HepG2 (cell line): ENCODE data around the gene SYNJ2. TPM values are rescaled to one million over a fixed set of nuclear protein-coding genes. Genes with fewer than 3 reads are reported as not detected.

Experiments used
- CSRNP2 ChIP-seq: sonication (generic); formaldehyde crosslinking; conservative IDR thresholded peaks from 2 replicates; pipeline ENCODE4 v1.8.0; 2022; ENCODE audit warnings: low read depth, missing genetic modification reagents
- ERF ChIP-seq: IDR thresholded peaks from 2 replicates; pipeline ENCODE4 v1.6.1; 2018; ENCODE audit warnings: missing biosample characterization, missing genetic modification reagents
- HOXD1 ChIP-seq: sonication (generic); formaldehyde crosslinking; IDR thresholded peaks from 2 replicates; pipeline ENCODE4 v1.5.0; 2020; ENCODE audit warnings: missing genetic modification reagents
- KAT2B ChIP-seq: fragments of 150-350 bp; IDR thresholded peaks from 2 replicates; pipeline ENCODE4 v1.6.1; 2014; ENCODE audit warnings: low read depth, low read length, borderline replicate concordance
- NFRKB ChIP-seq: fragments of 450-650 bp; IDR thresholded peaks from 2 replicates; pipeline ENCODE4 v1.6.1; 2017
- NFYB ChIP-seq: sonication (generic); formaldehyde crosslinking; IDR thresholded peaks from 2 replicates; pipeline ENCODE4 v1.4.0; 2020; ENCODE audit warnings: missing genetic modification reagents
- PRPF4 ChIP-seq: fragments of 200-400 bp; formaldehyde crosslinking; IDR thresholded peaks from 2 replicates; pipeline ENCODE4 v1.6.1; 2016; ENCODE audit warnings: low read length, low read depth; ENCODE audit not compliant: poor library complexity, severe bottlenecking
- RBM22 ChIP-seq: fragments of 200-400 bp; formaldehyde crosslinking; optimal IDR thresholded peaks from 2 replicates; pipeline ENCODE3; 2017; ENCODE audit warnings: mild to moderate bottlenecking, low read length, moderate library complexity
- ZFY ChIP-seq: sonication (generic); formaldehyde crosslinking; IDR thresholded peaks from 2 replicates; pipeline ENCODE4 v1.4.0; 2020; ENCODE audit warnings: missing genetic modification reagents
- ZNF253 ChIP-seq: sonication (generic); formaldehyde crosslinking; IDR thresholded peaks from 2 replicates; pipeline ENCODE4 v1.8.0; 2022; ENCODE audit warnings: mild to moderate bottlenecking, missing genetic modification reagents, borderline replicate concordance
- ZNF605 ChIP-seq: sonication (generic); formaldehyde crosslinking; IDR thresholded peaks from 2 replicates; pipeline ENCODE4 v1.8.0; 2022; ENCODE audit warnings: mild to moderate bottlenecking, missing genetic modification reagents
- ZNF777 ChIP-seq: sonication (generic); formaldehyde crosslinking; IDR thresholded peaks from 2 replicates; pipeline ENCODE4 v1.4.0; 2020; ENCODE audit warnings: missing genetic modification reagents
- ZNF839 ChIP-seq: sonication (generic); formaldehyde crosslinking; IDR thresholded peaks from 2 replicates; pipeline ENCODE4 v1.4.0; 2020; ENCODE audit warnings: missing genetic modification reagents, mild to moderate bottlenecking, borderline replicate concordance
- polyA plus RNA-seq, 8 experiments: library from polyadenylated mRNA; depleted of rRNA in 3 of 8; stranded (reverse) in 7 of 8; unstranded in 1 of 8; fragments of >200 nt; fragmentation: Illumina TruSeq in 4 of 8; extraction: Trizol in 4 of 8; gene quantifications; 2 replicates each; pipeline versions ENCODE4 v1.2.1 to v1.2.3, GENCODE V29; 2011 to 2016; ENCODE audit warnings: low read depth in 4 of 8, missing spikeins in 1 of 8, mixed read lengths in 1 of 8; ENCODE audit not compliant: insufficient read depth in 1 of 8
- total RNA-seq, 5 experiments: library from RNA; depleted of rRNA; stranded (reverse); fragments of >200 nt; fragmentation: Illumina TruSeq; extraction: Trizol; gene quantifications; 2 replicates each; pipeline ENCODE4 v1.2.3, GENCODE V29; 2016; ENCODE audit warnings: low read depth in 1 of 5
- TF ChIP-seq, protein P1 (sequence below): IDR thresholded peaks from 2 replicates; pipeline ENCODE4 v1.6.1; 2016; ENCODE audit warnings: low read depth
- TF ChIP-seq, protein P2 (sequence below): sonication (generic); formaldehyde crosslinking; IDR thresholded peaks from 2 replicates; pipeline ENCODE4 v1.4.0; 2020; ENCODE audit warnings: missing genetic modification reagents, borderline replicate concordance
- TF ChIP-seq, protein P3 (sequence below): sonication (generic); formaldehyde crosslinking; IDR thresholded peaks from 2 replicates; pipeline ENCODE4 v1.5.0; 2020; ENCODE audit warnings: mild to moderate bottlenecking, missing genetic modification reagents

SYNJ2 gene
- total and polyA plus RNA-seq, 2 of the 13 experiments (the other 11 are each of a cell fraction or from before 2014, with no cell fraction given) = 39.1 to 57.6 TPM

DNA sequence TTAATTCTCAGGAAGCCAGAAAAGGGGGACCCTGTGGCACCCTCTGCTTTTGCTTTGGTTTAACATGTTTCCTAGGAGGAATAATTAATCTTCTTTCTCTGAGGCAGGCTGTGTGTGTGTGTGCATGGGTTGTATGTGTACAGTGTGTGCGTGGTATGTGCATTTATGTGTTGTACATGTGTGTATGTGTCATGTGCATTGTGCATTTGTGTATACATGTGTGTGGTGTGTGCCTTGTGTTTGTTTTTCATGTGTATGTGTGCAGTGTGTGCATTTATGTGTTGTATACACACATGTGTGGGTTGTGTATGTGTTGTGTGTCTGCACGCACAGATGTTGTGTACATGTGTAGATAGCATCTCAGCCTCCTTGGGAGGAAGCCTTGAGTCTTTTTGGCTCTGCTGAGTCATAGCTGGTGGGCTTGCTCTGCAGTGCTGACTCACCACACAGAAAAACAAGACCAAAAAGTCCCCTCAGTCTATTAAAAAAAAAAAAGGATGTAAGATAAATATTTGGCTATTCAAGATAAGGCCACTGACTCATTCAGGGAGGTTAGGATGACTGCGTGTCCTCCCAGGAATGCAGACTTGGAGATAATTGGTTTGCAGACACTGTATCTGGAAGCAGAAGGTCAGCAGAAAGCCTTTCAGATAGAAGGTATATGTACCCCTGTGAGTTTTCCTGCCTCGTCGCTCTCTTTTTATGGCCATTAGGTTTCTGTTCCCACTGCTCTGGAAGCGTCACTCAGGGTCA lies 58.6 kb downstream of the SYNJ2 start (continued):
- TF ChIP-seq HOXD1 (CRISPR knock-in tag) (peak; percentile 87), NFRKB (no peak), NFYB (CRISPR knock-in tag) (no peak), PRPF4 (no peak), ERF (CRISPR knock-in tag) (peak; percentile 85; the same call in 1 of the 2 replicates), RBM22 (peak; percentile 67), ZNF777 (CRISPR knock-in tag) (no peak), CSRNP2 (no peak; the same call in 1 of the 2 replicates), ZNF605 (peak; percentile 92; the same call in 1 of the 2 replicates), ZFY (peak; percentile 33), ZNF253 (no peak), ZNF839 (no peak), KAT2B (no peak)
- TF ChIP-seq, protein P1, sequence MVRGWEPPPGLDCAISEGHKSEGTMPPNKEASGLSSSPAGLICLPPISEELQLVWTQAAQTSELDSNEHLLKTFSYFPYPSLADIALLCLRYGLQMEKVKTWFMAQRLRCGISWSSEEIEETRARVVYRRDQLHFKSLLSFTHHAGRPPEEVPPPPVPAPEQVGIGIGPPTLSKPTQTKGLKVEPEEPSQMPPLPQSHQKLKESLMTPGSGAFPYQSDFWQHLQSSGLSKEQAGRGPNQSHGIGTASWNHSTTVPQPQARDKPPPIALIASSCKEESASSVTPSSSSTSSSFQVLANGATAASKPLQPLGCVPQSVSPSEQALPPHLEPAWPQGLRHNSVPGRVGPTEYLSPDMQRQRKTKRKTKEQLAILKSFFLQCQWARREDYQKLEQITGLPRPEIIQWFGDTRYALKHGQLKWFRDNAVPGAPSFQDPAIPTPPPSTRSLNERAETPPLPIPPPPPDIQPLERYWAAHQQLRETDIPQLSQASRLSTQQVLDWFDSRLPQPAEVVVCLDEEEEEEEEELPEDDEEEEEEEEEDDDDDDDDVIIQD = peak; percentile 56; the same call in 1 of the 2 replicates
- TF ChIP-seq, protein P2, sequence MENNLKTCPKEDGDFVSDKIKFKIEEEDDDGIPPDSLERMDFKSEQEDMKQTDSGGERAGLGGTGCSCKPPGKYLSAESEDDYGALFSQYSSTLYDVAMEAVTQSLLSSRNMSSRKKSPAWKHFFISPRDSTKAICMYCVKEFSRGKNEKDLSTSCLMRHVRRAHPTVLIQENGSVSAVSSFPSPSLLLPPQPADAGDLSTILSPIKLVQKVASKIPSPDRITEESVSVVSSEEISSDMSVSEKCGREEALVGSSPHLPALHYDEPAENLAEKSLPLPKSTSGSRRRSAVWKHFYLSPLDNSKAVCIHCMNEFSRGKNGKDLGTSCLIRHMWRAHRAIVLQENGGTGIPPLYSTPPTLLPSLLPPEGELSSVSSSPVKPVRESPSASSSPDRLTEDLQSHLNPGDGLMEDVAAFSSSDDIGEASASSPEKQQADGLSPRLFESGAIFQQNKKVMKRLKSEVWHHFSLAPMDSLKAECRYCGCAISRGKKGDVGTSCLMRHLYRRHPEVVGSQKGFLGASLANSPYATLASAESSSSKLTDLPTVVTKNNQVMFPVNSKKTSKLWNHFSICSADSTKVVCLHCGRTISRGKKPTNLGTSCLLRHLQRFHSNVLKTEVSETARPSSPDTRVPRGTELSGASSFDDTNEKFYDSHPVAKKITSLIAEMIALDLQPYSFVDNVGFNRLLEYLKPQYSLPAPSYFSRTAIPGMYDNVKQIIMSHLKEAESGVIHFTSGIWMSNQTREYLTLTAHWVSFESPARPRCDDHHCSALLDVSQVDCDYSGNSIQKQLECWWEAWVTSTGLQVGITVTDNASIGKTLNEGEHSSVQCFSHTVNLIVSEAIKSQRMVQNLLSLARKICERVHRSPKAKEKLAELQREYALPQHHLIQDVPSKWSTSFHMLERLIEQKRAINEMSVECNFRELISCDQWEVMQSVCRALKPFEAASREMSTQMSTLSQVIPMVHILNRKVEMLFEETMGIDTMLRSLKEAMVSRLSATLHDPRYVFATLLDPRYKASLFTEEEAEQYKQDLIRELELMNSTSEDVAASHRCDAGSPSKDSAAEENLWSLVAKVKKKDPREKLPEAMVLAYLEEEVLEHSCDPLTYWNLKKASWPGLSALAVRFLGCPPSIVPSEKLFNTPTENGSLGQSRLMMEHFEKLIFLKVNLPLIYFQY (CRISPR knock-in tag) = peak; percentile 38; the same call in 1 of the 2 replicates
- TF ChIP-seq, protein P3, sequence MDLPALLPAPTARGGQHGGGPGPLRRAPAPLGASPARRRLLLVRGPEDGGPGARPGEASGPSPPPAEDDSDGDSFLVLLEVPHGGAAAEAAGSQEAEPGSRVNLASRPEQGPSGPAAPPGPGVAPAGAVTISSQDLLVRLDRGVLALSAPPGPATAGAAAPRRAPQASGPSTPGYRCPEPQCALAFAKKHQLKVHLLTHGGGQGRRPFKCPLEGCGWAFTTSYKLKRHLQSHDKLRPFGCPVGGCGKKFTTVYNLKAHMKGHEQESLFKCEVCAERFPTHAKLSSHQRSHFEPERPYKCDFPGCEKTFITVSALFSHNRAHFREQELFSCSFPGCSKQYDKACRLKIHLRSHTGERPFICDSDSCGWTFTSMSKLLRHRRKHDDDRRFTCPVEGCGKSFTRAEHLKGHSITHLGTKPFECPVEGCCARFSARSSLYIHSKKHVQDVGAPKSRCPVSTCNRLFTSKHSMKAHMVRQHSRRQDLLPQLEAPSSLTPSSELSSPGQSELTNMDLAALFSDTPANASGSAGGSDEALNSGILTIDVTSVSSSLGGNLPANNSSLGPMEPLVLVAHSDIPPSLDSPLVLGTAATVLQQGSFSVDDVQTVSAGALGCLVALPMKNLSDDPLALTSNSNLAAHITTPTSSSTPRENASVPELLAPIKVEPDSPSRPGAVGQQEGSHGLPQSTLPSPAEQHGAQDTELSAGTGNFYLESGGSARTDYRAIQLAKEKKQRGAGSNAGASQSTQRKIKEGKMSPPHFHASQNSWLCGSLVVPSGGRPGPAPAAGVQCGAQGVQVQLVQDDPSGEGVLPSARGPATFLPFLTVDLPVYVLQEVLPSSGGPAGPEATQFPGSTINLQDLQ = no peak; the same call in 1 of the 2 replicates
